WERI-Rb-1 (cell line): ENCODE results near the gene TBL1X.

Source experiments
- DNase-seq: peaks from one replicate; pipeline ENCODE4 v3.0.0-alpha.2; 2020
- H3K27ac ChIP-seq: fragments of 250-450 bp; sonication (Bioruptor Pico); 2 replicates; pipeline ENCODE4 v1.5.1; 2020; ENCODE audit warnings: mild to moderate bottlenecking, moderate library complexity
- H3K27me3 ChIP-seq: fragments of 250-450 bp; sonication (Bioruptor Pico); 2 replicates; pipeline ENCODE4 v1.5.1; 2021; ENCODE audit warnings: mild to moderate bottlenecking, low read depth, moderate library complexity; ENCODE audit not compliant: insufficient read depth, severe bottlenecking
- H3K36me3 ChIP-seq: fragments of 250-450 bp; sonication (Bioruptor Pico); 2 replicates; pipeline ENCODE4 v1.5.1; 2020; ENCODE audit warnings: mild to moderate bottlenecking, moderate library complexity
- H3K4me3 ChIP-seq: 2 replicates; pipeline ENCODE4 v1.5.1; 2011; ENCODE audit warnings: low read depth, mild to moderate bottlenecking, control low read depth, low read length
- H3K9me3 ChIP-seq: fragments of 250-450 bp; sonication (Bioruptor Pico); 2 replicates; pipeline ENCODE4 v1.5.1; 2021; ENCODE audit warnings: mild to moderate bottlenecking, moderate library complexity; ENCODE audit not compliant: severe bottlenecking
- TF ChIP-seq, protein P1 (sequence below): IDR thresholded peaks from 2 replicates; pipeline ENCODE4 v1.5.1; 2011; ENCODE audit warnings: low read depth, mild to moderate bottlenecking, control low read depth, inconsistent platforms, low read length

The TBL1X gene

DNA sequence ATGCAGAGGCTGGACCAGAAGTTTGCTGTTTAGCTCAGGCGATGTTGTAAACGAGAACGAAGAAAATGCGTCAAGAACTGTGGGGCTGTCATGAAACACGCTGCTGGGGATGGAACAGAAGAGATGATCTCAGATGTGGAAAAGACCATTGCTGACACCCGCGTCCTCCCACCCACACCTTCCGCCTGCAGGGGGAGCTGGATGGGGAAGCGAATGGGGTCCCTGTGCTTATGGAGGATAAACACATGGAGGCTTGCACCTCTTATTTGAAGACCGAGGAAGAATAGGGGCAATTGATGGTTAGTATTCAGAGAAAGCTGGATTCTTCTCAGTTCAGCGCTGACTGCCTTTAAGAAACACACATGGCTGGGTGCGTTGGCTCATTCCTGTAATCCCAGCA is 236.9 kb downstream of the TBL1X start:
- Histone ChIP-seq H3K36me3 (no peaks in the 10 kb centered on the region), H3K9me3 (no peaks in the 10 kb centered on the region), H3K27me3 (peaks cover 8% of the 10 kb centered on the region), H3K27ac (no peak overlapping the region), H3K4me3 (no peak overlapping the region)
- DNase-seq, result no peak
- TF ChIP-seq, protein P1, sequence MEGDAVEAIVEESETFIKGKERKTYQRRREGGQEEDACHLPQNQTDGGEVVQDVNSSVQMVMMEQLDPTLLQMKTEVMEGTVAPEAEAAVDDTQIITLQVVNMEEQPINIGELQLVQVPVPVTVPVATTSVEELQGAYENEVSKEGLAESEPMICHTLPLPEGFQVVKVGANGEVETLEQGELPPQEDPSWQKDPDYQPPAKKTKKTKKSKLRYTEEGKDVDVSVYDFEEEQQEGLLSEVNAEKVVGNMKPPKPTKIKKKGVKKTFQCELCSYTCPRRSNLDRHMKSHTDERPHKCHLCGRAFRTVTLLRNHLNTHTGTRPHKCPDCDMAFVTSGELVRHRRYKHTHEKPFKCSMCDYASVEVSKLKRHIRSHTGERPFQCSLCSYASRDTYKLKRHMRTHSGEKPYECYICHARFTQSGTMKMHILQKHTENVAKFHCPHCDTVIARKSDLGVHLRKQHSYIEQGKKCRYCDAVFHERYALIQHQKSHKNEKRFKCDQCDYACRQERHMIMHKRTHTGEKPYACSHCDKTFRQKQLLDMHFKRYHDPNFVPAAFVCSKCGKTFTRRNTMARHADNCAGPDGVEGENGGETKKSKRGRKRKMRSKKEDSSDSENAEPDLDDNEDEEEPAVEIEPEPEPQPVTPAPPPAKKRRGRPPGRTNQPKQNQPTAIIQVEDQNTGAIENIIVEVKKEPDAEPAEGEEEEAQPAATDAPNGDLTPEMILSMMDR, result no peak

DNA sequence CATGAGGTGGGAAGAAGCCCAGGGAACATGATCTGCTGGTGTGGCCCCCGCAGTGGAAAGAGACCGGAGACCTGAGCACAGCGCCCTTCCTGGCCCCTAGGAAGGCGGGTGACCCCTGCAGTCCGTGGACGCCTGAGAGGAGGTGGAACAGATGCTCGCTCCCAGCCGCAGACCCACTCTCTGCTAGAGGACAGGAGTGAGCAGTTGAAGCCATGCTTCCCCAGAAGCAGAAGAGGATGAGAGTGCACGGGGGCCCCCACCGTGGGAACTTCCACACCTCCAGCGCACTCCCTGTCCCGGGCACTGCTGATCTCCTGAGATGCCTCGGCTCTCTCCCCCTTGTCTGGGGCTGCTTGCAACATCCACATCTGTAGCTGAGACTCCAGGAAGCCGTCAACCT is 238.5 kb downstream of the TBL1X start:
- H3K9me3 ChIP-seq, result no peaks in the 10 kb centered on the region
- TF ChIP-seq, protein P1, result no peak
- H3K4me3 ChIP-seq, result no peak overlapping the region
- no peak for DNase-seq
- H3K36me3 ChIP-seq, result no peaks in the 10 kb centered on the region
- H3K27ac ChIP-seq, result no peak overlapping the region
- H3K27me3 ChIP-seq, result peaks cover 9% of the 10 kb centered on the region

DNA sequence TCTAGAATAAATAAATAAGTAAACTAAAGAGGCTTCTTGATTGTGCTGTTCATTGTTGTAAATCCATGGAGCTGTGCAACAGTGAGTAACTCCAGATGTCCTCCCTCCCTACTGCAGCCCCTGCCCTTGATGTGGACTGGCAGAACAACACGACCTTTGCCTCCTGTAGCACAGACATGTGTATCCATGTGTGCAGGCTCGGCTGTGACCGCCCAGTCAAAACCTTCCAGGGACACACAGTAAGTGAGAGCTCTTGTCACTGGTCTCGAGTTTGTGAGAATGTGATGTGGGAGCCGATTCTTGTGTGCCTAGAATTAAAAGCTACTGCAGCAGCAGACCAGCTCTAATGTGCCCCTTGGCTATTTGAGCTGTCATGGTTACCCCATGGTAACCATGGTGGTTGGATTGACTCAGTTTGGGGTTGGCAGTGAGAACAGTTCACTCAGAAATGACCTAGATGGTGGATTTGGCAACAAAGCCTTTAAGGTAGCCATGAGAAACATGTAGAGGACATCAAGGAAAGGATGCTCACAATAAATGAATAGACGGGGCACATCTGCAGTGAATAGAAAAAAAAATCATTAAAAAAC is 240.1 kb downstream of the TBL1X start:
- Histone ChIP-seq H3K4me3 (no peak overlapping the region), H3K27ac (no peak overlapping the region), H3K9me3 (no peaks in the 10 kb centered on the region), H3K36me3 (no peaks in the 10 kb centered on the region; the same call in 1 of the 2 replicates), H3K27me3 (peaks cover 6% of the 10 kb centered on the region)
- TF ChIP-seq, protein P1, result no peak
- DNase-seq, result no peak

DNA sequence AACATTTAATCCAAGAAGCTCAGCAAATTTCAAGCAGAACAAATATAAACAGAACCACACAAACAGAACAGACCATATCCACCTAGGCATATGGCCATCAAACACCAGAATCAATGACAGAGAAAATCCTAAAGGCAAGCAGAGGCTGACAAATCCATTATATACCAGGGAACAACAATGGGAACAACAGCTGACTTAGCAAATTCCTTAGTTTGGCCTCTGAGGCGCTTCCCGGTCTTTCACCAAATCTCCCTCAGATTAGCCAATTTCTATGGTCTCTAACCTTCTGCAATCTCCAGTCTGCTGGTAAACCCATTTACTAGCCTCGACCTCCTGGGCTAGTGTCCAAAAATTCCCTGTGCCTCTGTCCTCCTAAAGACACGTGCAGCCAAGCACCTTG is 241.6 kb downstream of the TBL1X start:
- TF ChIP-seq, protein P1, result no peak
- Histone ChIP-seq H3K9me3 (no peaks in the 10 kb centered on the region), H3K36me3 (no peaks in the 10 kb centered on the region; the same call in 1 of the 2 replicates), H3K27ac (no peak overlapping the region), H3K27me3 (peaks cover 6% of the 10 kb centered on the region), H3K4me3 (no peak overlapping the region)
- DNase-seq, result no peak

DNA sequence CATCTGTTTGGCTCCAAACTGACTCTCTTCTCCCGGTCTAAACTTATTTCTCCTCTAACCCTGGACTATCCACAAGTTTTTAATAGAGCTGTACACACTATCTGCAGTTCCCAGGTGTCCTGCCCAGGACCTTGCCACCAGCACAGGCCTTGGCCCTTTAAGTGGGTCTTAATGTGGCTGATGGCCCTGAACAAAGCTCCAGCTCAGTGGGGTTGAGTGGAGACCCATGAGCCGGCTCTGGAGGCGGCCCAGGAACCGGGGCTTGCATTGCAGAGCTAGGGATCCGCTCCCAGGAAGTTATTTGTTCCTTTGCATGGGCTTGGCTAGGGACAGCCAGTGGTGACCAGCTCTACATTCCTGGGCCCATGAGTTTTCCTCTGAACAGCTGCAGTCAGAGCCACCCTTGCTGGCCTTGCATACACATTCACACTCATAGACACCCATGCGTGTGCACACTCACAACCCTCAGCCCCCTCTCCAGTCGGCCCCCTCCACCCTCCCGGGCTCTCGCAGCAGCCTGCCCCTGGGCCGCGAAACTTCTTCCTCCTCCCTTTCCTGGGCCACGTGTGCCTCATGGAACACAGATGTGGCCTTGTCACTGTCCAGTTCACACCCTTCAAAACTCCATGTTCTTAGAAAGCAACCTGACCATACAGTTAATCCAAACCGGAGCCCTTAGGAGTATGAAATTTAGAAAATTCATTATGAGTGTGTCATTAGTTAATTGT is 242.6 kb downstream of the TBL1X start:
- H3K4me3 ChIP-seq, result no peak overlapping the region
- H3K27me3 ChIP-seq, result peaks cover 14% of the 10 kb centered on the region
- peaks cover 5% of the 10 kb centered on the region; the same call in 1 of the 2 replicates for H3K36me3 ChIP-seq
- no peaks in the 10 kb centered on the region for H3K9me3 ChIP-seq
- no peak for DNase-seq
- no peak overlapping the region for H3K27ac ChIP-seq
- TF ChIP-seq, protein P1, result no peak
